NCI-H1048 (cell line): ENCODE measurements around the gene EDA.

Experiments used
- DNase-seq: peaks from one replicate; lab custom pipeline; 2025; lab: John Stamatoyannopoulos, UW

Gene EDA

GRCh38 chrX:70066646-70067045, 450.7 kb downstream of the EDA start:
- DNase-seq = no peak

GRCh38 chrX:70079297-70079696, 463.4 kb downstream of the EDA start:
- DNase-seq = no peak

- no peak for DNase-seq
Observed at GRCh38 chrX:70079870-70080269, 464.0 kb downstream of the EDA start.

GRCh38 chrX:70082723-70083122, 466.8 kb downstream of the EDA start:
- DNase-seq = no peak

- no peak for DNase-seq
Observed at GRCh38 chrX:70084592-70085240, 468.8 kb downstream of the EDA start.

GRCh38 chrX:70087857-70088630, 472.1 kb downstream of the EDA start:
- no peak for DNase-seq

GRCh38 chrX:70088751-70089150, 472.8 kb downstream of the EDA start:
- no peak for DNase-seq
